ENCODE data around the gene ADH6.
"Not testable (repeated sequence)": the region's sequence is repeated elsewhere in the genome, so short reads cannot be mapped to it uniquely, and the experiment has no call there.

DNA sequence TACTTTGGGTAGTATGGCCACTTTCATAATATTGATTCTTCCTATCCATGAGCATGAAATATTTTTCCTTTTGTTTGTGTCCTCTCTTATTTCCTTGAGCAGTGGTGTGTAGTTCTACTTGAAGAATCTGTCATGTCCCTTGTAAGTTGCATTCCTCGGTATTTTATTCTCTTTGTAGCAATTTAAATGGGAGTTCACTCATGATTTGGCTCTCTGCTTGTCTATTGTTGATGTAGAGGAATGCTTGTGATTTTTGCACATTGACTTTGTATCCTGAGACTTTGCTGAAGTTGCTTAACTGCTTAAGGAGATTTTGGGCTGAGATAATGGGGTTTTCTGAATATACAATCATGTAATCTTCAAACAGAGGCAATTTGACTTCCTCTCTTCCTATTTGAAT lies 9.7 kb upstream of the ADH6 start:
- TF ChIP-seq, protein P1, sequence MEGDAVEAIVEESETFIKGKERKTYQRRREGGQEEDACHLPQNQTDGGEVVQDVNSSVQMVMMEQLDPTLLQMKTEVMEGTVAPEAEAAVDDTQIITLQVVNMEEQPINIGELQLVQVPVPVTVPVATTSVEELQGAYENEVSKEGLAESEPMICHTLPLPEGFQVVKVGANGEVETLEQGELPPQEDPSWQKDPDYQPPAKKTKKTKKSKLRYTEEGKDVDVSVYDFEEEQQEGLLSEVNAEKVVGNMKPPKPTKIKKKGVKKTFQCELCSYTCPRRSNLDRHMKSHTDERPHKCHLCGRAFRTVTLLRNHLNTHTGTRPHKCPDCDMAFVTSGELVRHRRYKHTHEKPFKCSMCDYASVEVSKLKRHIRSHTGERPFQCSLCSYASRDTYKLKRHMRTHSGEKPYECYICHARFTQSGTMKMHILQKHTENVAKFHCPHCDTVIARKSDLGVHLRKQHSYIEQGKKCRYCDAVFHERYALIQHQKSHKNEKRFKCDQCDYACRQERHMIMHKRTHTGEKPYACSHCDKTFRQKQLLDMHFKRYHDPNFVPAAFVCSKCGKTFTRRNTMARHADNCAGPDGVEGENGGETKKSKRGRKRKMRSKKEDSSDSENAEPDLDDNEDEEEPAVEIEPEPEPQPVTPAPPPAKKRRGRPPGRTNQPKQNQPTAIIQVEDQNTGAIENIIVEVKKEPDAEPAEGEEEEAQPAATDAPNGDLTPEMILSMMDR (IDR thresholded peaks at IDR 0.05) = not testable (repeated sequence)
- TF ChIP-seq POLR2A (IDR thresholded peaks at IDR 0.05) = not testable (repeated sequence)
